ENCODE results near the gene SAMD9L. TPM values are rescaled to one million over a fixed set of nuclear protein-coding genes. Genes with fewer than 3 reads are reported as not detected.

SAMD9L gene
- total RNA-seq, 4 donors from 2014 or later, result 1.2 to 6.7 (median 3.4) TPM

- H3K9me3 ChIP-seq, result no peaks in the 10 kb centered on the region
- H3K4me1 ChIP-seq, result peaks cover 22% of the 10 kb centered on the region
- DNase-seq (ENCODE audit: low spot score in 2 of 2), result no peak
- TF ChIP-seq POLR2AphosphoS5 (IDR thresholded peaks at IDR 0.05) (no peak), POLR2A (IDR thresholded peaks at IDR 0.05) (no peak), EP300 (IDR thresholded peaks at IDR 0.05) (no peak)
- TF ChIP-seq, protein P1, sequence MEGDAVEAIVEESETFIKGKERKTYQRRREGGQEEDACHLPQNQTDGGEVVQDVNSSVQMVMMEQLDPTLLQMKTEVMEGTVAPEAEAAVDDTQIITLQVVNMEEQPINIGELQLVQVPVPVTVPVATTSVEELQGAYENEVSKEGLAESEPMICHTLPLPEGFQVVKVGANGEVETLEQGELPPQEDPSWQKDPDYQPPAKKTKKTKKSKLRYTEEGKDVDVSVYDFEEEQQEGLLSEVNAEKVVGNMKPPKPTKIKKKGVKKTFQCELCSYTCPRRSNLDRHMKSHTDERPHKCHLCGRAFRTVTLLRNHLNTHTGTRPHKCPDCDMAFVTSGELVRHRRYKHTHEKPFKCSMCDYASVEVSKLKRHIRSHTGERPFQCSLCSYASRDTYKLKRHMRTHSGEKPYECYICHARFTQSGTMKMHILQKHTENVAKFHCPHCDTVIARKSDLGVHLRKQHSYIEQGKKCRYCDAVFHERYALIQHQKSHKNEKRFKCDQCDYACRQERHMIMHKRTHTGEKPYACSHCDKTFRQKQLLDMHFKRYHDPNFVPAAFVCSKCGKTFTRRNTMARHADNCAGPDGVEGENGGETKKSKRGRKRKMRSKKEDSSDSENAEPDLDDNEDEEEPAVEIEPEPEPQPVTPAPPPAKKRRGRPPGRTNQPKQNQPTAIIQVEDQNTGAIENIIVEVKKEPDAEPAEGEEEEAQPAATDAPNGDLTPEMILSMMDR (IDR thresholded peaks at IDR 0.05), result no peak
- peaks cover 26% of the 10 kb centered on the region for H3K36me3 ChIP-seq
- 57% methylated on average over 5 of the region's 5 CpGs for WGBS
- H3K27ac ChIP-seq, result no peak overlapping the region
- H3K27me3 ChIP-seq, result no peaks in the 10 kb centered on the region
- H3K4me3 ChIP-seq, result peak overlapping the region; percentile 49
Measured at GRCh38 chr7:93146472-93147141, 1.6 kb downstream of the SAMD9L start.

DNA sequence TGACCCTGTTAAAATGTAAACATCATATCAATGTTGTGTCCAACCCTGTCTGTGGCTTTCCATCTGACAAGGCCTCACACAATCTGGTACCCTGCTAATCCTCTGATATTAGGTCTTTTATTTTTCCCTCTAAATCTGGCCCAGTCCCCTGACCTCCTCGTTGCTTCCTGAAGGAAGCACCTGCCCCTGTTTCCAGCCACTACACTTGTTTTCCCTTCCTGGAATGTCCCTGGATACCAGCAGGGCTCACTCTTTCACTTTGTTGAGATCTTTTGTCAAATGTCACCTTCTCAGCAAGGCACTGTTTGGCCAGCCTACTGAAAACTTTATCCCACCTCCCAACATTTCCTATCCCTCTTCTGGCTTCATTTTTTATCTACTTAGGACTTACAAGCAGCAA is 2.1 kb downstream of the SAMD9L start:
- 44% methylated on average over 1 of the region's 1 CpG for WGBS
- TF ChIP-seq, protein P1 (IDR thresholded peaks at IDR 0.05), result no peak
- no peak for TF ChIP-seq POLR2A (IDR thresholded peaks at IDR 0.05)
- TF ChIP-seq EP300 (IDR thresholded peaks at IDR 0.05), result no peak
- no peak for TF ChIP-seq POLR2AphosphoS5 (IDR thresholded peaks at IDR 0.05)
- peaks cover 27% of the 10 kb centered on the region for H3K36me3 ChIP-seq
- no peaks in the 10 kb centered on the region for H3K9me3 ChIP-seq
- H3K27ac ChIP-seq, result no peak overlapping the region
- no peak for DNase-seq (ENCODE audit: low spot score in 2 of 2)
- no peaks in the 10 kb centered on the region for H3K27me3 ChIP-seq
- H3K4me1 ChIP-seq, result peaks cover 22% of the 10 kb centered on the region
- H3K4me3 ChIP-seq, result no peak overlapping the region

GRCh38 chr7:93145354-93145753 is 2.8 kb downstream of the SAMD9L start:
- TF ChIP-seq EP300 (IDR thresholded peaks at IDR 0.05) (no peak), POLR2AphosphoS5 (IDR thresholded peaks at IDR 0.05) (no peak)
- TF ChIP-seq, protein P1 (IDR thresholded peaks at IDR 0.05), result no peak
- Histone ChIP-seq H3K27me3 (no peaks in the 10 kb centered on the region), H3K4me1 (peaks cover 22% of the 10 kb centered on the region), H3K4me3 (no peak overlapping the region), H3K9me3 (no peaks in the 10 kb centered on the region), H3K27ac (no peak overlapping the region), H3K36me3 (peaks cover 29% of the 10 kb centered on the region)
- 57% methylated on average over 3 of the region's 3 CpGs for WGBS
- DNase-seq (ENCODE audit: low spot score in 2 of 2), result no peak

DNA sequence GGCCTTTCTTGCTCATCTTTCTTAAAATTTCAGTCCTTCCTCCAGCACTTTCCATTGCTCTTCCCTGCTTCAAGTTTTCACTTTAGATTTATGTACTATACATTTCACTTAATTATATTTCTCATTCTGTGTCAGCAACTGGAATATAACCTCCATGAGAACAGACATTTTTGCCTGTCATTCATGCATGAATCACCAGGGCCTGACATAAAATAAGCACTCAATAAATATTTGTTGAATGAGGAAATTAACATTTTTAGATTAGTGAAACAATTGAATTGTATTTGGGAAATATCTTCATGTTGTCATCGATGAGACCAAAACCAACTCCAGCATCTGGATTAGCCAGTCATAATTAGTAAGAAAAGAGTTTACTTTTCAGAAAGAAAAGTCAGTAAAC is 6.1 kb downstream of the SAMD9L start:
- Histone ChIP-seq H3K27me3 (no peaks in the 10 kb centered on the region), H3K9me3 (no peaks in the 10 kb centered on the region), H3K4me3 (no peak overlapping the region), H3K27ac (no peak overlapping the region), H3K36me3 (peaks cover 55% of the 10 kb centered on the region), H3K4me1 (peaks cover 9% of the 10 kb centered on the region)
- TF ChIP-seq, protein P1 (IDR thresholded peaks at IDR 0.05), result no peak
- TF ChIP-seq POLR2AphosphoS5 (IDR thresholded peaks at IDR 0.05) (no peak), POLR2A (IDR thresholded peaks at IDR 0.05) (no peak), EP300 (IDR thresholded peaks at IDR 0.05) (no peak)
- no peak for DNase-seq (ENCODE audit: low spot score in 2 of 2)
- 81% methylated on average over 1 of the region's 1 CpG for WGBS

- Histone ChIP-seq H3K9me3 (no peaks in the 10 kb centered on the region), H3K27ac (no peak overlapping the region), H3K4me3 (no peak overlapping the region), H3K27me3 (no peaks in the 10 kb centered on the region), H3K4me1 (peaks cover under 1% of the 10 kb centered on the region), H3K36me3 (peaks cover 67% of the 10 kb centered on the region)
- WGBS, result 96% methylated on average over 3 of the region's 3 CpGs
- TF ChIP-seq POLR2A (IDR thresholded peaks at IDR 0.05) (no peak), POLR2AphosphoS5 (IDR thresholded peaks at IDR 0.05) (no peak), EP300 (IDR thresholded peaks at IDR 0.05) (no peak)
- TF ChIP-seq, protein P1 (IDR thresholded peaks at IDR 0.05), result no peak
- DNase-seq (ENCODE audit: low spot score in 2 of 2), result no peak
Measured at GRCh38 chr7:93140582-93141191, 7.5 kb downstream of the SAMD9L start.
